ENCODE data around the gene FAM204A. TPM values are rescaled to one million over a fixed set of nuclear protein-coding genes. Genes with fewer than 3 reads are reported as not detected.
A peak's percentile ranks its signal among the peaks of the same experiment; 100 is the strongest.

FAM204A gene
- total RNA-seq, 1 donor from 2014 or later: 12.5 TPM

DNA sequence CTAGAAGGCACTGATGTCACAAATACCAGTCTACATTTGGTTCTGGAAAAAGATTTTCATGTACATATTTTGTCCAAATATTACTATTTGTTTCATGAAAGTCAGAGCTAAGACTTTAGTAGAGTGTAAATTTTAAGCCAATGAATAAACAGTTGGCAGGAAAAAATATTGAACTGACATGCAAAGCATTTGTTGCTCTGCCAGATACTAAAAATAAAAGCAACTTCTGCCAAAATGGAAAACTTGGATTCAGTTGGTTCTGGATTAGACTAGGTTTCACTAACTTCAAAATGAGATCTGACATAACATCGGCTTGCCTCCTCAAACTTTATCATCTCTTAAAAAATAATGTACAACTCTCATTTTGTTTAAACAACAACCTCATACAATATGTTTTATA, 34.9 kb downstream of the FAM204A start:
- Histone ChIP-seq H3K27me3 (no peaks in the 10 kb centered on the region), H3K4me3 (no peak overlapping the region), H3K27ac (peak overlapping the region; percentile 60), H3K4me1 (peaks cover 0 to 25% of the 10 kb centered on the region in 2 donors), H3K36me3 (peaks cover 0 to 19% of the 10 kb centered on the region in 2 donors), H3K9me3 (no peaks in the 10 kb centered on the region)
- intact Hi-C loops (cut with DNase I): loop anchor here (2.0 kb wide), 1 partner anchor 36 kb away; the partner anchor contains the start of gene FAM204A
- TF ChIP-seq, protein P1, sequence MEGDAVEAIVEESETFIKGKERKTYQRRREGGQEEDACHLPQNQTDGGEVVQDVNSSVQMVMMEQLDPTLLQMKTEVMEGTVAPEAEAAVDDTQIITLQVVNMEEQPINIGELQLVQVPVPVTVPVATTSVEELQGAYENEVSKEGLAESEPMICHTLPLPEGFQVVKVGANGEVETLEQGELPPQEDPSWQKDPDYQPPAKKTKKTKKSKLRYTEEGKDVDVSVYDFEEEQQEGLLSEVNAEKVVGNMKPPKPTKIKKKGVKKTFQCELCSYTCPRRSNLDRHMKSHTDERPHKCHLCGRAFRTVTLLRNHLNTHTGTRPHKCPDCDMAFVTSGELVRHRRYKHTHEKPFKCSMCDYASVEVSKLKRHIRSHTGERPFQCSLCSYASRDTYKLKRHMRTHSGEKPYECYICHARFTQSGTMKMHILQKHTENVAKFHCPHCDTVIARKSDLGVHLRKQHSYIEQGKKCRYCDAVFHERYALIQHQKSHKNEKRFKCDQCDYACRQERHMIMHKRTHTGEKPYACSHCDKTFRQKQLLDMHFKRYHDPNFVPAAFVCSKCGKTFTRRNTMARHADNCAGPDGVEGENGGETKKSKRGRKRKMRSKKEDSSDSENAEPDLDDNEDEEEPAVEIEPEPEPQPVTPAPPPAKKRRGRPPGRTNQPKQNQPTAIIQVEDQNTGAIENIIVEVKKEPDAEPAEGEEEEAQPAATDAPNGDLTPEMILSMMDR (IDR thresholded peaks at IDR 0.05): no peak
- DNase-seq (ENCODE audit: low spot score in 2 of 2): no peak

DNA sequence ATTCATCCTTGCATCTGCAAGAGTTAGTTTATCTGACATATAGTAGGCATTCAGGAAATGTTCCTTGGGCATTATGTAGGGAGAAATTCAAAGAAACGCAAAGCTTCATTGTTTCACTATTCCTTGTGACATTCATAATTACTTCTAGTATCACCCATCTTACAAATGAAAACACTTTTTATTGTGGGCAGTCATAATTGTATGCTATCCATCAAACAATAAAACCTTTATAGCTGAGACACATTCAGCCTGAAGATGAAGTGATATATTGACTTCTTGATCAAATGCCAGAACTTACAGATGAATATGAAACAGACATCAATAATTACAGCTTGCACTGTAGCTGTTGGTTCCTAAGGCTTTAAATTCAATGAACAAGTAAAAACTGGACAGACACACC, 36.4 kb downstream of the FAM204A start:
- Histone ChIP-seq H3K9me3 (no peaks in the 10 kb centered on the region), H3K4me3 (no peak overlapping the region), H3K4me1 (peaks cover 0 to 25% of the 10 kb centered on the region in 2 donors), H3K27me3 (no peaks in the 10 kb centered on the region), H3K36me3 (peaks cover 0 to 19% of the 10 kb centered on the region in 2 donors), H3K27ac (no peak overlapping the region)
- TF ChIP-seq, protein P1 (IDR thresholded peaks at IDR 0.05): no peak
- intact Hi-C loops (cut with DNase I): loop anchor here (2.0 kb wide), 1 partner anchor 37 kb away; the partner anchor contains the start of gene FAM204A
- DNase-seq (ENCODE audit: low spot score in 2 of 2): no peak

DNA sequence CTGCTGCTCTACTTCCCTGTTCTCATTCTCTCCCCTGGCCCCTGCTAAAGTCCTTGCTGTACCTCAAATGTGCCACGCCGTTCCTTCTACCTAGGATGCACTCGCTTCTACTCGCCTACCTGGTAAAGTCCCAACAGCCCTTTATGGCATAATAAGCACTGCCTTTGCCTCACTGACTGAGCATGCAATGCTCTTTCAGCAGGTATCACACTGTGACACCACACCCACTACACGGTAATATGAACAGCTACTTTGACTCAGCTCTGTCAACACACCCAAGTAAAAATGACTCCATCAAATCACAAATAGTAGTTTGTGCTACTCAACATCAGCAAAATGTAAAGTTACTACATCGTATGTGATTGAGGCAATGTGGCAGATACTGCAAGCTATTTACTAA, 37.6 kb downstream of the FAM204A start:
- Histone ChIP-seq H3K4me3 (no peak overlapping the region), H3K9me3 (no peaks in the 10 kb centered on the region), H3K36me3 (peaks cover 0 to 19% of the 10 kb centered on the region in 2 donors), H3K4me1 (peaks cover 0 to 17% of the 10 kb centered on the region in 2 donors), H3K27ac (no peak overlapping the region), H3K27me3 (no peaks in the 10 kb centered on the region)
- TF ChIP-seq, protein P1 (IDR thresholded peaks at IDR 0.05): no peak
- DNase-seq (ENCODE audit: low spot score in 2 of 2): no peak
- intact Hi-C loops (cut with DNase I): no loop called here

DNA sequence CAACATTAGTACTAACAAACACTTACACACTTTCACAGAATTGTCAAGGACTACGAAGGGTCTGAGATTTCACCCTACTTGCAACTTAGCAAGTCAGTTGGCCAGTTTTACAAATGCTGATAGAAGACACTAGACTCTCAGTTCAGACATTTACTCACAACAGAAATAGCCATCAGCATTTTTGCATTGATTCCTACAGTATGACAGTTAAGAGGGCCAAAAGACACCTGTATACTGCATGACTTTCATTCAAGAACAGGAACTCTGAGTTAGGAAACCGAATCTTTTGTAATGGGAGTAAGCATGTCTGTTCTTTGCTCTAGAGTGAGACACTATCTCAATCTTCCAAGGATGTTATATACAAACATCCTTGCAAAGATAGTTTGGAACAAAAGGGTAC, 40.9 kb downstream of the FAM204A start:
- DNase-seq (ENCODE audit: low spot score in 2 of 2): no peak
- Histone ChIP-seq H3K27me3 (no peaks in the 10 kb centered on the region), H3K4me1 (no peaks in the 10 kb centered on the region), H3K27ac (no peak overlapping the region), H3K36me3 (peaks cover 0 to 13% of the 10 kb centered on the region in 2 donors), H3K4me3 (no peak overlapping the region), H3K9me3 (no peaks in the 10 kb centered on the region)
- intact Hi-C loops (cut with DNase I): no loop called here
- TF ChIP-seq, protein P1 (IDR thresholded peaks at IDR 0.05): no peak

GRCh38 chr10:118300320-118300719, 41.8 kb downstream of the FAM204A start:
- Histone ChIP-seq H3K27ac (no peak overlapping the region), H3K9me3 (no peaks in the 10 kb centered on the region), H3K27me3 (no peaks in the 10 kb centered on the region), H3K36me3 (peaks cover 0 to 6% of the 10 kb centered on the region in 2 donors), H3K4me3 (no peak overlapping the region), H3K4me1 (no peaks in the 10 kb centered on the region)
- intact Hi-C loops (cut with DNase I): no loop called here
- no peak for DNase-seq (ENCODE audit: low spot score in 2 of 2)
- TF ChIP-seq, protein P1 (IDR thresholded peaks at IDR 0.05): no peak

GRCh38 chr10:118298787-118299186, 43.3 kb downstream of the FAM204A start:
- DNase-seq (ENCODE audit: low spot score in 2 of 2): no peak
- TF ChIP-seq, protein P1 (IDR thresholded peaks at IDR 0.05): no peak
- H3K27ac ChIP-seq: no peak overlapping the region

More at GRCh38 chr10:118298787-118299186, 43.3 kb downstream of the FAM204A start:
- Histone ChIP-seq H3K36me3 (no peaks in the 10 kb centered on the region), H3K27me3 (no peaks in the 10 kb centered on the region), H3K4me1 (no peaks in the 10 kb centered on the region), H3K4me3 (no peak overlapping the region), H3K9me3 (no peaks in the 10 kb centered on the region)
- intact Hi-C loops (cut with DNase I): no loop called here

All from ascending aorta (tissue), 2 donors.